GM21723 (cell line): Measurements from ENCODE around the gene TMEM119.
"Not testable (repeated sequence)": the region's sequence is repeated elsewhere in the genome, so short reads cannot be mapped to it uniquely, and the experiment has no call there.

Experiments
- ATAC-seq: cut with Tn5 transposase; IDR thresholded peaks from one replicate; pipeline ENCODE4 v1.9.1; 2021; ENCODE audit warnings: mild to moderate bottlenecking, moderate library complexity; ENCODE audit not compliant: unreplicated experiment

TMEM119 gene

DNA sequence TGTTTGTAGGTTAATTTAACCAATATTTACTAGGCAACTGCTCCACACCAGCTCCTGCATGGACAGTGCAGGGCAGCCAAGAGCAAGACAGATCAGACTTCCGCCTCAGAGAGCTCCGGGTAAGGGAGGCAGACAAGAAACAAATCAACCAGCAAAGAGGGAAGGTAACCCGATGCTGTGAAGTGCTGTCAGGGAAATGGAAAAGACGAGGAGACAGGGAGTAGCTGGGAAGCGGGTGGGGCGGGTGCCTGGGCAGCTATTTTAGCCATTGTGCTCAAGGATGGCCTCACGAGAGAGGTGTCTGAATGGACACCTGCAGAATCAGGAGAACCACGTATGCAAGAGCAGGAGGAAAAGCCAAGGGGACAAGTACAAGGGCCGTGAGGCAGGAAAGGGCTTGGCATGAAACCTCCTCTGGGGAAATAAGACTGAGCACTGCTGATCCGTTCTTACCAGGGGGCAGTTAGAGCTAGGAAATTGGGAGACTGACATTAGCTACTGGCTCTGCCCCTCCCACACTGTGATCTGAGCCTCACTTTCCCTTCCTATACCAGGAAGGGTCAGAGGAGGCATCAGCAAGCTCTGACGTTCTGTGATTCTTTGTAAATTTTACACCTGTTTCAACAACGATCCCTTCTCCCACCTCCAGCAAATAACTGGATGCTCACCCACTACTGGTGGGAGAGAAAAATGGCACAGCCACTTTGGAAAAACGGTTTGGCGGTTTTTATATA, 6.5 kb upstream of the TMEM119 start:
- no peak for ATAC-seq

DNA sequence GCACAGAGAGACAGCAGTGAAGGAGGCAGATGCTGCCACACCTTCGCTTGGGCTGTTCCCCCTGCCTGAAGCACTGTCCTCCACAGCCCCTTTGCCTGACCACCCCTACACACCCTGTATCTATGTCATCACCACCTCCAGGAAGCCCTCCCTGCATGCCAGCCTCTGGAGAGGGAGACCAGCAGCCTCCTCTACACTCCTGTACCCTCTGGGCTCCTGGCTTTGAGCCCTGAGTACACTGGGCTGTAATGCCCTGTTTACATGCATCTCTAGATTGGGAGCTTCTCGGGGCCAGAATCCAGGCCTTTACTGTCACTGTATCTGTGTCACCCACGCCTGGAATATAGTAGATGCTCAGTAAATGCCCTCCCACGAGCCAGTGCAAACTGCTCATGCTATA, 5.9 kb upstream of the TMEM119 start:
- no peak for ATAC-seq

- no peak for ATAC-seq
Measured at GRCh38 chr12:108602976-108603704, 5.3 kb upstream of the TMEM119 start.

GRCh38 chr12:108602209-108602705, 4.4 kb upstream of the TMEM119 start:
- ATAC-seq = no peak

- no peak for ATAC-seq
Measured at GRCh38 chr12:108600702-108601007, 2.8 kb upstream of the TMEM119 start.

GRCh38 chr12:108599948-108600701, 2.2 kb upstream of the TMEM119 start:
- no peak for ATAC-seq

DNA sequence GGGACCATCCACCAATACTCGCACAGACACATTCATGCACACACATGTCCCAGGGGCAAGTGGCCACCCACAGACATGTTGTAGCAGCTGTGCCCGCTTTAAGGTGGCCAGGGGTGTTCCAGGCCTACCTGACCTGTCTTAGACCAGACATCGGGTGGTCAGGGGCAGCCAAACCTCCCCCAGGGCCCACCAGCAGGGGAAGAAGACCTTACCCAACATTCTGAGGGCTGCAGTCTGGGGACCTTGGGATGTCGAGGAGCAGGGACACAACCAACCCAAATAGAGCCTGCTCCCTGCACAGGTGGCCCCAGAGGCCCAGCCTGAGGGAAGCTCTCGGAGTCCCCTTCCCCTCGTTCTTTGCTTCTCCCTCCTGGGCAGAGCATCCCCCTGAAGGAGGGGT, 1.7 kb upstream of the TMEM119 start:
- no peak for ATAC-seq

DNA sequence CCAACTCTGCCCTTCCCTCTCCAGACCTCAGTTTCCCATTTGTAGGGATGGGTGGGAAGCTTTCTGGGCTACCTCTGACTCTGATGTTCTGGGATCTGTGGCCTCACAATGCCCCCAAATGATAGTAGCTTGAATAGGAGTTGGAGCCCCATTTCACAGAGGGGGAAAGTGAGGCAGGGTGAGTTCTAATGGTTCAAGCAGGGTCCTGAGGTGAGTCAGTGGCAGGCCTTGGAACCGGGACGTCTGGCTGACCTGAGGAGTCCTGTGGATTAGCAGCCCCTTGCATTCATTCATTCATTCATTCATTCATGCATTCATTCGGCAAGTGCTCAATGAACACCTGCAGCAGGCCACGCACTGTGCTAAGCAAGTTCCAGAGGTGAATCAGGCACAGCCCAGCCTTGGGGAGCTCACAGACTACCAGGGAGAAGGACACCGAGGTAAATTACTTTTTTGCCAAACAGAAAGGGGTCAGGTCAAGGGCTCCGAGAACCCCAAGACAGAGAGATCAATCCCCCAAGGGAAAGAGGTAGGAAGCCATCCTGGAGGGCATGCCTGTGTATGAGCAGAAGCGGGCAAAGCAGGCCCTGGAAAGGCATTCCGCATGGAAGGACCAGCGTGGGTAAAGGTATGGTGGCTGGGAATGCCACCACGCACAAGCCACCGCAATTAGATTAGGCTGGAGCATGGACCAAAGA, 818 bp upstream of the TMEM119 start:
- no peak for ATAC-seq

- no peak for ATAC-seq
Measured at GRCh38 chr12:108596854-108597558, 878 bp downstream of the TMEM119 start.

DNA sequence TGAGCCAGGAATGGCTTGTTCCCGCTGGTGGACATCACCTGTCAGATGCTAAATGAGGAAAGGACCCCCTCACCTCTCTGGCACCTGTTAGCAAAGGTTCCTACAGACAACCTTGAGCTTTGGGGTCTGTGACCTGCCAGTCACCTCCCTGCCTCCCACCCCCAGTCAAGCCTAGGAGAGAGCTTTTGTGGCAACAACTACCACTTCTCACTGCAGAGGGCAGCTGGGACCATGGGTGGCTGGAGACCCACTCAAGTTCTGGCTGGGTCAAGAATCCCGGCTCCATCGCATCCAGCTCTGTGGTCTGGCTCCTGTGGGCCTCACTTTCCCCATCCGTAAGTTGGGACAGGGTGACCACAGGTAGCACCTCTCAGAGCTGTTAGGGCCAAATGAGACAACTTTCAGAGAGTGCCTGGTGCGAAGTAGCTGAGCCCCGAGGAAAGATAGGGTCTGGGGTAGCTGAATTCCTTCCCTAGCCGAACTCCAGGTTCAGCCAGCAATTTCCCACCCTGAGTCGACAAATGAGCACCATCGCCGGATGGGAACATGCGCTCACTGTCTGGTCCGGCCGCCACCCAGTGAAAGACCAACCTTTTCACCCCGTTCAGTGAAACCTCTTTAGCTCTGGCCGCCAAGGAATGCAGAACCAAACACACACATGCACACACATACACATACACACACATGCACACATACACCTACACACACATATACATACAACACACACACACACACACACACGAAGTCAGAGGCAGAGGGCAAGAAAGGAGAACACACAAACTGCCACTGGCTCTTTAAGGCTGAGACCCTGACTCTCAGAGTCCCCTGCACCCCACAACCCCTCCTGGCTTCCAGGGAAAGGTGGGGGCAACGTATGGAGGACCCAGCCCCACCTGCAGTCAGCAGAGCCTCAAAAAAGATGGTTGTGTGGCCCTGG, 1.9 kb downstream of the TMEM119 start:
- ATAC-seq = no peak

DNA sequence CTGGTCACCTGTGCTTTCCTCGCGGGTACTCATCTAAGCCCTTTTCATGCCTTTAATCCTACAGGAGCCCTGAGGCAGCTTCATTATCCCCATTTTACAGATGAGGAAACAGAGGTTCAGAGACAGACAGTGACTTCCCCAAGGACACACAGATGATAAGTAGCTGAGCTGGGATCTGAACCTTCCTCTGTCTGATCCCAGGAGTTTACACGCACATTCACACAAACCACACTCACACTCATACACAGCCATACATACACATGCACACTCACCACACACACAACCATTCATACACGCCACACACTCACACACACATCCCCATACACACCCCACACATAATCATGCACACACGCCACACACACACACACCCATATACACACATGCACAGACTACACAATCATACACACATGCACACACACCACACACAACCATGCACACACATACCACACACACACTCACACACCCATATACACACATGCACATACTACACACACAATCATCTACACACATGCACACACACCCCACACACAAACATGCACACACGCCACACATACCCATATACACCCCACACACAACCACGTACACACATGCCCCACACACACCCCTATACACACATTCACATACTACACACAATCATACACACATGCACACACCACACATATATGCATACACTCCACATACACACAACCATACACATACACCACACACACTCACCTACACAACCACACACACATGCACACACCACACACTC, 2.7 kb downstream of the TMEM119 start:
- no peak for ATAC-seq

GRCh38 chr12:108594323-108594903, 3.5 kb downstream of the TMEM119 start:
- no peak for ATAC-seq

- ATAC-seq = no peak
Measured at GRCh38 chr12:108592033-108592909, 5.6 kb downstream of the TMEM119 start.

DNA sequence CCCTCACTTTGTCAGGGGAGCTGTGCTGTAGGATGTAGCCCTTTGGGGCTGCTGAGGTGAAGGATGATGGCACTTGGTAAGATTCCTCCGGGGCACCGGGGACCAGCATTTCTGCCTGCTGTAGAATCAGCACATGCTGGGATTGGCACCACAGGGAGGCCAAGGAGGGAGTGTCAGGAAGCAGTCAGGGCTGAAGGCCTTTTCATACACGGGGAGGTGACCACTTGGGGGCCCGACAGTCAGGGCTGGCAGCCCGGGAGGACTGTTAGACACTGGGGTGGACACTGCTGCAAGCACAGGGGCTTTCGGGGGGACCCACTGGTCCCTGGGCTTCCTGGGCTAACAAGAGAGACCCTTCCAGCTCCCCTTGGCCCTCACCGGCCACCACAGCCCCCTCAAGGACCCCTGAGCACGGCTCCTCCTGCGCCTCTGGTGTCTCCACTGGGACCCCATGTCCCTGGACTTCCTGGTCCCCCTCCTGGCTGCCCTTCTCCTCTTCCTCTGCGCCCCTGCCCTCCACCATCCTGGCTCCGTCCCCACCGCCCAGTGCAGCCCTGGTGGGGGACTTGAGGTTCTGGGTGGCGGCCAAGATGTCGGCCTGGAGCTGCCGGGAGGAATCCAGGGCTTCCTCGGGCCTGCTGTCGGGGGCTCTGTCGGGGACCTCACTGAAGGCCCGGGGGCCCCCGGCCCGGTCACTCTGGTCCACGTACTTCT, 6.5 kb downstream of the TMEM119 start:
- ATAC-seq = no peak

DNA sequence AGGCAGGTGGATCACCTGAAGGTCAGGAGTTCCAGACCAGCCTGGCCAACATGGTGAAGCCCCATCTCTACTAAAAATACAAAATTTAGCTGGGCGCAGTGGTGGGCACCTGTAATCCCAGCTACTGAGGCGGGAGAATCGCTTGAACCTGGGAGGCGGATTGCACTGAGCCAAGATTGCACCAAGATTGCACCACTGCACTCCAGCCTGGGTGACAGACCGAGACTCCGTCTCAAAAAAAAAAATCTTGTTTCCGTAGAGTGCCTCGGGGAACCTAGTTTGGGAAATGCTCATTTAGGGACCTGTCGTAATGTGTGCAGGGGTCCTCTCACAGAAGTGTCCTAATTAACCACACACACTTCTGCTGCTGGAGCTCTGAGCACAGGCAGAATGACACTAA, 7.4 kb downstream of the TMEM119 start:
- ATAC-seq = not testable (repeated sequence)

- ATAC-seq = no peak
Measured at GRCh38 chr12:108589840-108590229, 8.0 kb downstream of the TMEM119 start.
